Sigmoid colon (tissue), 4 donors: Measurements from ENCODE around the gene CHST8.

ENCODE experiments used
- EP300 ChIP-seq, 4 donors: sonication (generic); formaldehyde crosslinking; IDR thresholded peaks; one replicate each; pipeline ENCODE4 v1.6.1; 2017; ENCODE audit warnings: antibody characterized with exemption in 4 of 4
- POLR2A ChIP-seq, 2 donors: fragments of 450-650 bp; IDR thresholded peaks; one replicate each; pipeline ENCODE4 v1.6.1; 2016; ENCODE audit warnings: antibody characterized with exemption in 2 of 2, mild to moderate bottlenecking in 2 of 2, moderate library complexity in 2 of 2
- POLR2AphosphoS5 ChIP-seq, 4 donors: sonication (generic); formaldehyde crosslinking; IDR thresholded peaks; one replicate each; pipeline ENCODE4 v1.6.1; 2017; ENCODE audit warnings: antibody characterized with exemption in 4 of 4
- TF ChIP-seq, protein P1 (sequence below), 4 experiments: fragments of 450-650 bp in 3 of 4; fragments of 200-600 bp in 1 of 4; IDR thresholded peaks; one replicate each; pipeline ENCODE4 v1.5.1; 2016 to 2019; ENCODE audit warnings: antibody characterized with exemption in 4 of 4, mild to moderate bottlenecking in 3 of 4, moderate library complexity in 2 of 4

DNA sequence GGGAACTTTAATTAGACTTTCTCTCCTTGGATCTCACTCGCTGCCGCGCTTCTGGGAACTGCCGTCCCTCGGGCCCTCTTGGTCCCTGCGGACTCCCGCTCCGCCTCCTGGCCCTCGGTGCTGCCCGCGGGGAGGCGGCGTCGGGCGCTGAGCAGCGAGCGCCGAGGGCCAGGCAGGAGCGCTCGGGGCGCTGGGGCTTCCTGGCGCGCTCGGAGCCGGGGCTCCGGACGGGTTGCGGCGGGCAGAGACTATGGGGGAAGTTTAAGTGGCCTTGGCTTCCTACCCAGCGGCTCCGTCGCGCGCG is 704 bp downstream of the CHST8 start:
- TF ChIP-seq, protein P1, sequence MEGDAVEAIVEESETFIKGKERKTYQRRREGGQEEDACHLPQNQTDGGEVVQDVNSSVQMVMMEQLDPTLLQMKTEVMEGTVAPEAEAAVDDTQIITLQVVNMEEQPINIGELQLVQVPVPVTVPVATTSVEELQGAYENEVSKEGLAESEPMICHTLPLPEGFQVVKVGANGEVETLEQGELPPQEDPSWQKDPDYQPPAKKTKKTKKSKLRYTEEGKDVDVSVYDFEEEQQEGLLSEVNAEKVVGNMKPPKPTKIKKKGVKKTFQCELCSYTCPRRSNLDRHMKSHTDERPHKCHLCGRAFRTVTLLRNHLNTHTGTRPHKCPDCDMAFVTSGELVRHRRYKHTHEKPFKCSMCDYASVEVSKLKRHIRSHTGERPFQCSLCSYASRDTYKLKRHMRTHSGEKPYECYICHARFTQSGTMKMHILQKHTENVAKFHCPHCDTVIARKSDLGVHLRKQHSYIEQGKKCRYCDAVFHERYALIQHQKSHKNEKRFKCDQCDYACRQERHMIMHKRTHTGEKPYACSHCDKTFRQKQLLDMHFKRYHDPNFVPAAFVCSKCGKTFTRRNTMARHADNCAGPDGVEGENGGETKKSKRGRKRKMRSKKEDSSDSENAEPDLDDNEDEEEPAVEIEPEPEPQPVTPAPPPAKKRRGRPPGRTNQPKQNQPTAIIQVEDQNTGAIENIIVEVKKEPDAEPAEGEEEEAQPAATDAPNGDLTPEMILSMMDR (IDR thresholded peaks at IDR 0.05): no peak
- no peak for TF ChIP-seq POLR2AphosphoS5 (IDR thresholded peaks at IDR 0.05)
- TF ChIP-seq POLR2A (IDR thresholded peaks at IDR 0.05): no peak
- TF ChIP-seq EP300 (IDR thresholded peaks at IDR 0.05): no peak
